ENCODE measurements around the gene ELP5. TPM values are rescaled to one million over a fixed set of nuclear protein-coding genes. Genes with fewer than 3 reads are reported as not detected.

ELP5 gene
- polyA plus RNA-seq, 1 of the 3 experiments (the other 2 are of a cell fraction), result 45.4 TPM

DNA sequence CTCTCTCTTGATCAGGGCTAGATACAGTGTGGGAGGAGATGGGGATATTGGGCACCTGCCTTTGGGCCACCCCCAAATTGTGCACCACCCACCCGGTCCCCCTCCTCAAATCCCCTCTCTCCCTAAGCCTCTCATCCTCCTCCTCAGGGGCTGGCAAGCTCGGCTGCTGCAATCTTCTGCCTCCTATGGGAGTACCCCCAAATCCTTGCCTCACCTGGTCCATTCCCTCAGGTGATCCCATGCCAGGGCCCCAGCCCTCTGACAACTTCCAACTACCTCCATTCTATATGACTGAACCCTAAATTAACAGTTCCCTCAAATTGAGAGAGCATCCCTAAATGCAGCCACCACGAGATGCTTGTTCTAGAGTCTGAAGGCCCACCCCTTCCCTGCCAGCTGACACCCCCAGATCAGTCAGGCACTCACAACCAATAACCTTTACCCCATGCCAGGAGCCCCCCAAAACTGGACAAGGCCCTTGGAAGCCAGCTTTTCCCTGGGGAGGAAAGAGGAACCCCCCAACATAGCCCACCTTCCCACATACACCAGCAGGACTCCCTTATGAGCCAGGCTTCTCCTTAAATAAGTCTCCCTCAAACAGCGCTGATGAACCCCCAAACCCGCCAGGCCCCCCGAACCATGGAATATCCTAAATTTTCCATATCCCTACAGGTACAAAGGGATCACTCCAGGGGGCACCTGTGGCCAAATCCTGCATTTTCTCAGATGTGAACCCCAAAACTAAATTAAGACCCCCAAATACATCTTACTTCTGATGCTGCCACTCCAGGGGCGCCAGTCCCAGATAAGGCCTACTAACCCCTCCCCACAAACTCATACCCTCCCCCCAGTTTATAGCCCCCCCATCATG is 35.5 kb upstream of the ELP5 start:
- H3F3A ChIP-seq (replicated peaks; ENCODE audit: insufficient read depth), result peaks cover 53% of the 10 kb centered on the region
- peaks cover 26 to 63% of the 10 kb centered on the region in 2 experiments; a peak in 3 of 4 replicates for H3K4me1 ChIP-seq (ENCODE audit: control insufficient read depth in 1 of 2, insufficient read depth in 2 of 2, low read depth in 1 of 2, low read length in 1 of 2)
- peaks cover 18% of the 10 kb centered on the region for H4K20me1 ChIP-seq (ENCODE audit: insufficient read depth)
- TF ChIP-seq PBX3 (IDR thresholded peaks at IDR 0.05), result no peak
- TF ChIP-seq, protein P1, sequence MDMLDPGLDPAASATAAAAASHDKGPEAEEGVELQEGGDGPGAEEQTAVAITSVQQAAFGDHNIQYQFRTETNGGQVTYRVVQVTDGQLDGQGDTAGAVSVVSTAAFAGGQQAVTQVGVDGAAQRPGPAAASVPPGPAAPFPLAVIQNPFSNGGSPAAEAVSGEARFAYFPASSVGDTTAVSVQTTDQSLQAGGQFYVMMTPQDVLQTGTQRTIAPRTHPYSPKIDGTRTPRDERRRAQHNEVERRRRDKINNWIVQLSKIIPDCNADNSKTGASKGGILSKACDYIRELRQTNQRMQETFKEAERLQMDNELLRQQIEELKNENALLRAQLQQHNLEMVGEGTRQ (IDR thresholded peaks at IDR 0.05; ENCODE audit: borderline replicate concordance, low read depth, low read length), result no peak
- TF ChIP-seq TEAD4 (IDR thresholded peaks at IDR 0.05; ENCODE audit: borderline replicate concordance, insufficient read depth), result no peak
- TF ChIP-seq, protein P2, sequence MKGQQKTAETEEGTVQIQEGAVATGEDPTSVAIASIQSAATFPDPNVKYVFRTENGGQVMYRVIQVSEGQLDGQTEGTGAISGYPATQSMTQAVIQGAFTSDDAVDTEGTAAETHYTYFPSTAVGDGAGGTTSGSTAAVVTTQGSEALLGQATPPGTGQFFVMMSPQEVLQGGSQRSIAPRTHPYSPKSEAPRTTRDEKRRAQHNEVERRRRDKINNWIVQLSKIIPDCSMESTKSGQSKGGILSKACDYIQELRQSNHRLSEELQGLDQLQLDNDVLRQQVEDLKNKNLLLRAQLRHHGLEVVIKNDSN (IDR thresholded peaks at IDR 0.05; ENCODE audit: borderline replicate concordance, low read depth), result no peak
- TF ChIP-seq RXRA (IDR thresholded peaks at IDR 0.05; ENCODE audit: borderline replicate concordance, low read depth), result no peak
- TF ChIP-seq RFX5 (IDR thresholded peaks at IDR 0.05; ENCODE audit: low read length), result no peak
- no peak for TF ChIP-seq YY1 (IDR thresholded peaks at IDR 0.05; ENCODE audit: low read depth)
- no peak for TF ChIP-seq EP300 (IDR thresholded peaks at IDR 0.05; ENCODE audit: borderline replicate concordance in 1 of 2, low read depth in 1 of 2, low read length in 1 of 2)
- TF ChIP-seq FOXM1 (IDR thresholded peaks at IDR 0.05; ENCODE audit: low read depth), result no peak
- TF ChIP-seq GABPA (IDR thresholded peaks at IDR 0.05; ENCODE audit: low read depth), result no peak
- no peak for TF ChIP-seq CHD2 (IDR thresholded peaks at IDR 0.05; ENCODE audit: low read length, partially characterized antibody)
- TF ChIP-seq FOXJ3 (CRISPR knock-in tag; IDR thresholded peaks at IDR 0.05), result no peak
- TF ChIP-seq REST (IDR thresholded peaks at IDR 0.05; ENCODE audit: low read depth, low read length), result no peak
- TF ChIP-seq NFIC (IDR thresholded peaks at IDR 0.05; ENCODE audit: borderline replicate concordance), result no peak
- no peak for TF ChIP-seq ZBTB33 (IDR thresholded peaks at IDR 0.05; ENCODE audit: borderline replicate concordance, low read depth)
- TF ChIP-seq ELF1 (IDR thresholded peaks at IDR 0.05), result no peak
- no peak for TF ChIP-seq NRF1 (IDR thresholded peaks at IDR 0.05; ENCODE audit: low read depth, low read length)
- H3K27me3 ChIP-seq (ENCODE audit: insufficient read depth), result no peaks in the 10 kb centered on the region
- POLR2A ChIA-PET, result interaction anchor here (1.0 kb wide), 1 partner anchor 22 kb away, joined by 6 read pairs; the partner anchor contains the start of gene PHF23
- H2AFZ ChIP-seq (ENCODE audit: low read depth), result no peak overlapping the region
- WGBS (ENCODE audit: low lambda C conversion rate), result 9% methylated on average over 7 of the region's 7 CpGs
- H3K27ac ChIP-seq (ENCODE audit: low read depth in 2 of 2, low read length in 1 of 2), result peak overlapping the region; percentile 60 to 96
- no peaks in the 10 kb centered on the region for H3K9me3 ChIP-seq
- DNase-seq, result no peak
- CTCF ChIA-PET, result interaction anchor here (1.0 to 3.7 kb wide), 4 partner anchors 12 to 194 kb away, joined by 3 to 37 read pairs (median 3); partner anchors contain the start of gene DVL2
- H3K9me2 ChIP-seq, result no peaks in the 10 kb centered on the region
- peak overlapping the region; percentile 97 for H3K4me2 ChIP-seq
- H3K9ac ChIP-seq, result peak overlapping the region; percentile 88
- H3K79me2 ChIP-seq (ENCODE audit: insufficient read depth), result peaks cover 57% of the 10 kb centered on the region
- H3K36me3 ChIP-seq (replicated peaks in 1 of 2; ENCODE audit: control insufficient read depth in 1 of 2, insufficient read depth in 2 of 2, low read length in 1 of 2), result peaks cover 0 to 8% of the 10 kb centered on the region in 2 experiments
- H3K4me3 ChIP-seq (ENCODE audit: low read depth in 2 of 2, low read length in 1 of 2), result peak overlapping the region; percentile 61 to 74

Measured in SK-N-SH (cell line).